K562 (cell line): ENCODE data around the gene LTK. TPM values are rescaled to one million over a fixed set of nuclear protein-coding genes. Genes with fewer than 3 reads are reported as not detected.

Experiments
- ATAC-seq: fragments of 200-7000 bp; cut with Tn5 transposase; 3 replicates; pipeline ENCODE4 v1.9.1; 2020; ENCODE audit warnings: moderate library complexity
- BruUV-seq: library from RNA; stranded (reverse); fragments of 400-500 nt; replicated peaks from 2 replicates; lab custom pipeline; 2021; lab: Mats Ljungman, UMichigan
- CTCF ChIA-PET: fragments of 300-600 bp; formaldehyde crosslinking; extraction: SDS; loops from one replicate; lab custom pipeline; 2021; ENCODE audit warnings: low intra/inter-chr PET ratio; lab: Yijun Ruan, JAX
- POLR2A ChIA-PET: fragments of 300-600, 350-650 bp; sonication (Branson Sonifier 250); formaldehyde crosslinking; extraction: SDS; loops from one replicate; lab custom pipeline; 2021; ENCODE audit warnings: antibody characterized with exemption, inconsistent platforms; lab: Yijun Ruan, JAX
- DNase-seq, 4 experiments: peaks; one replicate each; pipeline versions ENCODE4 v3.0.0 to v3.0.0-alpha.2; 2011 to 2018; ENCODE audit warnings: low spot score in 3 of 4, mixed read lengths in 3 of 4; ENCODE audit errors: extremely low read depth in 1 of 4
- FAIRE-seq: peaks from 2 replicates; lab custom pipeline; 2011; peaks lifted over from hg19 to GRCh38; lab: Jason Lieb, UNC
- H2AFZ ChIP-seq: 2 replicates; pipeline ENCODE4 v1.6.0; 2011; ENCODE audit warnings: low read depth, low read length, control low read depth, inconsistent platforms
- H3K27ac ChIP-seq: fragments of 200-600 bp; 3 replicates; pipeline ENCODE4 v1.8.0; 2011; ENCODE audit warnings: low read depth, mild to moderate bottlenecking, control low read depth, inconsistent platforms, low read length, moderate library complexity, mixed read lengths; ENCODE audit errors: extremely low read depth
- H3K27me3 ChIP-seq, 2 experiments: fragments of 300-600 bp in 1 of 2; 2 replicates in 1 of 2; 3 replicates in 1 of 2; pipeline versions ENCODE4 v1.6.0 to v1.8.0; 2011; ENCODE audit warnings: inconsistent platforms in 2 of 2, low read length in 2 of 2, mild to moderate bottlenecking in 1 of 2, mixed read lengths in 1 of 2, moderate library complexity in 1 of 2; ENCODE audit not compliant: control insufficient read depth in 2 of 2, insufficient read depth in 2 of 2
- H3K36me3 ChIP-seq: fragments of 300-600 bp; 3 replicates; pipeline ENCODE4 v1.8.0; 2011; ENCODE audit warnings: mild to moderate bottlenecking, low read length, inconsistent platforms; ENCODE audit not compliant: control insufficient read depth, insufficient read depth
- H3K4me1 ChIP-seq, 2 experiments: fragments of 200-600 bp in 1 of 2; replicated peaks in 1 of 2; 2 replicates in 1 of 2; 3 replicates in 1 of 2; pipeline versions ENCODE4 v1.5.1 to v1.8.0; 2011; ENCODE audit warnings: inconsistent platforms in 2 of 2, low read length in 2 of 2, mild to moderate bottlenecking in 1 of 2, mixed read lengths in 1 of 2, moderate library complexity in 1 of 2; ENCODE audit not compliant: control insufficient read depth in 2 of 2, insufficient read depth in 2 of 2
- H3K4me2 ChIP-seq: 2 replicates; pipeline ENCODE4 v1.6.1; 2011; ENCODE audit warnings: low read length, control low read depth, inconsistent platforms, mixed read lengths; ENCODE audit not compliant: insufficient read depth
- H3K4me3 ChIP-seq: fragments of 200-600 bp; sonication (generic), shearing (Covaris generic); 2 replicates; pipeline ENCODE4 v1.5.1; 2016; ENCODE audit warnings: control low read depth, inconsistent platforms
- H3K79me2 ChIP-seq: fragments of 200-600 bp; 3 replicates; pipeline ENCODE4 v1.8.0; 2011; ENCODE audit warnings: low read length, inconsistent platforms; ENCODE audit not compliant: control insufficient read depth, insufficient read depth
- H3K9ac ChIP-seq, 2 experiments: 2 replicates each; pipeline versions ENCODE4 v1.6.0 to v1.6.1; 2011; ENCODE audit warnings: low read depth in 2 of 2, low read length in 2 of 2, control low read depth in 1 of 2, inconsistent platforms in 1 of 2, mild to moderate bottlenecking in 1 of 2, mixed read lengths in 1 of 2; ENCODE audit not compliant: insufficient read depth in 1 of 2
- H3K9me1 ChIP-seq: one replicate; pipeline ENCODE4 v1.6.0; 2011; ENCODE audit warnings: inconsistent platforms, mild to moderate bottlenecking, low read length, moderate library complexity; ENCODE audit not compliant: control insufficient read depth, insufficient read depth
- H3K9me3 ChIP-seq: replicated peaks from 2 replicates; pipeline ENCODE4 v1.5.1; 2011; ENCODE audit warnings: low read depth, low read length, inconsistent platforms; ENCODE audit not compliant: control insufficient read depth, insufficient read depth
- H4K20me1 ChIP-seq: replicated peaks from 2 replicates; pipeline ENCODE4 v1.6.1; 2011; ENCODE audit warnings: low read length, inconsistent platforms, mixed read lengths; ENCODE audit not compliant: control insufficient read depth, insufficient read depth
- CHD1 ChIP-seq: fragments of 200-600 bp; sonication (generic); IDR thresholded peaks from one replicate; pipeline ENCODE4 v1.6.1; 2012; ENCODE audit warnings: mild to moderate bottlenecking, moderate library complexity, low read length, inconsistent platforms
- FOXK2 ChIP-seq, 2 experiments: fragments of 450-650 bp; IDR thresholded peaks in 1 of 2; conservative IDR thresholded peaks in 1 of 2; 2 replicates each; pipeline ENCODE4 v1.6.1; 2016; ENCODE audit warnings: low read depth in 2 of 2, mild to moderate bottlenecking in 1 of 2
- IFI16 ChIP-seq: fragments of 250-450 bp; sonication (Bioruptor Pico); IDR thresholded peaks from 2 replicates; pipeline ENCODE4 v2.1.2; 2022; ENCODE audit warnings: mild to moderate bottlenecking, inconsistent platforms
- ILK ChIP-seq: fragments of 450-650 bp; IDR thresholded peaks from 2 replicates; pipeline ENCODE4 v1.6.1; 2016; ENCODE audit warnings: missing genetic modification characterization, low read depth, mild to moderate bottlenecking, missing compliant biosample characterization, moderate library complexity, borderline replicate concordance
- L3MBTL2 ChIP-seq: fragments of 450-650 bp; IDR thresholded peaks from 2 replicates; pipeline ENCODE4 v1.6.1; 2016; ENCODE audit warnings: mild to moderate bottlenecking, moderate library complexity
- LEF1 ChIP-seq: fragments of 450-650 bp; IDR thresholded peaks from 2 replicates; pipeline ENCODE4 v1.6.1; 2016; ENCODE audit warnings: mild to moderate bottlenecking
- NR2C2 ChIP-seq, 2 experiments: fragments of 200-800 bp in 1 of 2; sonication (Bioruptor generic) in 1 of 2; sonication (generic) in 1 of 2; formaldehyde crosslinking in 1 of 2; IDR thresholded peaks; 2 replicates each; pipeline versions ENCODE4 v1.6.1 to v1.8.0; 2016 to 2022; ENCODE audit warnings: mild to moderate bottlenecking in 1 of 2, missing compliant biosample characterization in 1 of 2, missing genetic modification characterization in 1 of 2, missing genetic modification reagents in 1 of 2
- POLR2AphosphoS2 ChIP-seq: IDR thresholded peaks from 2 replicates; pipeline ENCODE4 v1.6.1; 2012; ENCODE audit warnings: low read length, improper control_type of control experiment
- TBP ChIP-seq: optimal IDR thresholded peaks from 2 replicates; pipeline ENCODE3; 2011; ENCODE audit warnings: low read depth, low read length, improper control_type of control experiment
- TEAD2 ChIP-seq: fragments of 450-650 bp; IDR thresholded peaks from 2 replicates; pipeline ENCODE4 v1.6.1; 2016; ENCODE audit warnings: missing genetic modification characterization, control low read depth, missing compliant biosample characterization
- WGBS: fragments of 100-300 bp; shearing (Covaris generic); methylation state at CpG from one replicate; pipeline ENCODE4 v1.1.6; 2016; ENCODE audit warnings: low coverage, mixed read lengths; ENCODE audit not compliant: insufficient coverage; ENCODE audit errors: missing lambda C conversion rate; 5-methylcytosine and 5-hydroxymethylcytosine counted together
- in situ Hi-C: fragments of 300-500 bp; cut with MboI; formaldehyde crosslinking; loops from 4 replicates; pipeline ENCODE4 v1.15.0; 2018; ENCODE audit warnings: inconsistent platforms, mixed read lengths
- intact Hi-C: fragments of 100-400 bp; cut with micrococcal nuclease; formaldehyde crosslinking; loops from 2 replicates; pipeline ENCODE4 v1.14.2; 2022
- polyA plus RNA-seq, 8 experiments: library from polyadenylated mRNA; depleted of rRNA in 4 of 8; stranded (reverse) in 5 of 8; unstranded in 3 of 8; fragments of >200 nt; fragmentation: Nextera tagmentation in 2 of 8; fragmentation: Illumina TruSeq in 1 of 8; extraction: Ambion mirVana in 2 of 8; extraction: Trizol in 1 of 8; gene quantifications; 2 replicates each; pipeline versions ENCODE4 v1.2.1 to v1.2.3, GENCODE V29; 2011 to 2014; ENCODE audit warnings: inconsistent platforms in 1 of 8, missing spikeins in 1 of 8
- total RNA-seq, 7 experiments: library from RNA; depleted of rRNA in 6 of 7; stranded (reverse); fragments of >200 nt in 6 of 7; fragmentation: Illumina TruSeq in 2 of 7; extraction: Trizol in 2 of 7; gene quantifications; 2 replicates each; pipeline versions ENCODE4 v1.2.1 to v1.2.3, GENCODE V29; 2011 to 2021; ENCODE audit warnings: low replicate concordance in 1 of 7
- TF ChIP-seq, protein P1 (sequence below): fragments of 450-650 bp; IDR thresholded peaks from 2 replicates; pipeline ENCODE4 v1.6.1; 2017; ENCODE audit warnings: antibody characterized with exemption, mild to moderate bottlenecking
- TF ChIP-seq, protein P2 (sequence below), 2 experiments: fragments of 450-650 bp; conservative IDR thresholded peaks; 2 replicates each; pipeline ENCODE4 v1.6.1; 2017; ENCODE audit warnings: mild to moderate bottlenecking in 2 of 2, moderate library complexity in 2 of 2
- TF ChIP-seq, protein P3 (sequence below), 2 experiments: fragments of 200-800 bp in 1 of 2; sonication (Bioruptor generic) in 1 of 2; sonication (generic) in 1 of 2; formaldehyde crosslinking in 1 of 2; IDR thresholded peaks in 1 of 2; conservative IDR thresholded peaks in 1 of 2; 2 replicates each; pipeline versions ENCODE4 v1.5.0 to v1.6.1; 2016 to 2020; ENCODE audit warnings: missing compliant biosample characterization in 1 of 2, missing genetic modification characterization in 1 of 2, missing genetic modification reagents in 1 of 2

The LTK gene
- total and polyA plus RNA-seq, 9 of the 15 experiments (the other 6 are each of a cell fraction or from before 2014, with no cell fraction given) = 0.25 to 4.4 (median 1.8) TPM

DNA sequence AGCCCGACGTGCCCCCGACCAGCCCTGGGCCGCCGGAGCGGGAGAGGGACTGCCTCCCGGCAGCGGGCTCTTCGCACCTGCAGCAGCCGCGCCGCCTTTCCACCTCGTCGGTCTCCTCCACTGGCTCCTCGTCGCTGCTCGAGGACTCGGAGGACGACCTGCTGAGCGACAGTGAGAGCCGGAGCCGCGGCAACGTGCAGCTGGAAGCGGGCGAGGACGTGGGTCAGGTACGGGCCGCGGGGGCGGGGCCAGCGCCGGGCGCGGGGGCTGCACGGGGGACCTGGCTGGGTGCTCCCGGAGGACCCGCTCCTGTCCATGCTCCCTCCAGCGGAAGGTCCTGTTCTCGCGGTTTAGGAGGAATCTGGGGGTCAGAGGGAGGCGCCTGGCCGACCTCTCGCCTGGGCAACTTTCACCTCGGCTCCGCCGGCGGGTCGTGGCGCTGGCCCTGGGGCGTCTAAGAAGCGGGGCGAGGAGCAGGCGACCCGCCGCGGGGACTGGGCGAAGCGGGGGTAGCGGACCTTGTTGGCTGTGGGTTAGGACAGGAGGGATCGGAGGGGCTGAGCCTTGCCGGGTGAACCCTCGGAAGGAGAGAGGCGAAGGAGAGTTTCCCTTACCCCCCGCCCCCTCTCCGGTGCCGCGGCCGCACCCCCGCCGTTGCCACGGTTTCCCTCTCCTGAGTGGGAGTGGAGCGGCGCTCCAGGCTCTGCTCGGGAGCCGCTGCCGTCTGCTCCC lies 19.3 kb downstream of the LTK start:
- POLR2A ChIA-PET = interaction anchor here (0.6 to 0.7 kb wide), 2 partner anchors 12 to 32 kb away, joined by 3 read pairs; no protein-coding TSS in a partner anchor
- peak; percentile 68 to 82 (median 78) for DNase-seq
- peak; percentile 12 for TF ChIP-seq TBP
- TF ChIP-seq CHD1 = peak; percentile 67
- TF ChIP-seq, protein P1, sequence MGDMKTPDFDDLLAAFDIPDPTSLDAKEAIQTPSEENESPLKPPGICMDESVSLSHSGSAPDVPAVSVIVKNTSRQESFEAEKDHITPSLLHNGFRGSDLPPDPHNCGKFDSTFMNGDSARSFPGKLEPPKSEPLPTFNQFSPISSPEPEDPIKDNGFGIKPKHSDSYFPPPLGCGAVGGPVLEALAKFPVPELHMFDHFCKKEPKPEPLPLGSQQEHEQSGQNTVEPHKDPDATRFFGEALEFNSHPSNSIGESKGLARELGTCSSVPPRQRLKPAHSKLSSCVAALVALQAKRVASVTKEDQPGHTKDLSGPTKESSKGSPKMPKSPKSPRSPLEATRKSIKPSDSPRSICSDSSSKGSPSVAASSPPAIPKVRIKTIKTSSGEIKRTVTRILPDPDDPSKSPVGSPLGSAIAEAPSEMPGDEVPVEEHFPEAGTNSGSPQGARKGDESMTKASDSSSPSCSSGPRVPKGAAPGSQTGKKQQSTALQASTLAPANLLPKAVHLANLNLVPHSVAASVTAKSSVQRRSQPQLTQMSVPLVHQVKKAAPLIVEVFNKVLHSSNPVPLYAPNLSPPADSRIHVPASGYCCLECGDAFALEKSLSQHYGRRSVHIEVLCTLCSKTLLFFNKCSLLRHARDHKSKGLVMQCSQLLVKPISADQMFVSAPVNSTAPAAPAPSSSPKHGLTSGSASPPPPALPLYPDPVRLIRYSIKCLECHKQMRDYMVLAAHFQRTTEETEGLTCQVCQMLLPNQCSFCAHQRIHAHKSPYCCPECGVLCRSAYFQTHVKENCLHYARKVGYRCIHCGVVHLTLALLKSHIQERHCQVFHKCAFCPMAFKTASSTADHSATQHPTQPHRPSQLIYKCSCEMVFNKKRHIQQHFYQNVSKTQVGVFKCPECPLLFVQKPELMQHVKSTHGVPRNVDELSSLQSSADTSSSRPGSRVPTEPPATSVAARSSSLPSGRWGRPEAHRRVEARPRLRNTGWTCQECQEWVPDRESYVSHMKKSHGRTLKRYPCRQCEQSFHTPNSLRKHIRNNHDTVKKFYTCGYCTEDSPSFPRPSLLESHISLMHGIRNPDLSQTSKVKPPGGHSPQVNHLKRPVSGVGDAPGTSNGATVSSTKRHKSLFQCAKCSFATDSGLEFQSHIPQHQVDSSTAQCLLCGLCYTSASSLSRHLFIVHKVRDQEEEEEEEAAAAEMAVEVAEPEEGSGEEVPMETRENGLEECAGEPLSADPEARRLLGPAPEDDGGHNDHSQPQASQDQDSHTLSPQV = peak; percentile 34
- peak; percentile 22; the same call in 1 of the 2 replicates for TF ChIP-seq NR2C2 (CRISPR knock-in tag; IDR thresholded peaks at IDR 0.05)
- TF ChIP-seq NR2C2 (tag; IDR thresholded peaks at IDR 0.05) = peak; percentile 76; the same call in 1 of the 2 replicates
- TF ChIP-seq LEF1 = no peak
- TF ChIP-seq POLR2AphosphoS2 = no peak
- TF ChIP-seq, protein P2, sequence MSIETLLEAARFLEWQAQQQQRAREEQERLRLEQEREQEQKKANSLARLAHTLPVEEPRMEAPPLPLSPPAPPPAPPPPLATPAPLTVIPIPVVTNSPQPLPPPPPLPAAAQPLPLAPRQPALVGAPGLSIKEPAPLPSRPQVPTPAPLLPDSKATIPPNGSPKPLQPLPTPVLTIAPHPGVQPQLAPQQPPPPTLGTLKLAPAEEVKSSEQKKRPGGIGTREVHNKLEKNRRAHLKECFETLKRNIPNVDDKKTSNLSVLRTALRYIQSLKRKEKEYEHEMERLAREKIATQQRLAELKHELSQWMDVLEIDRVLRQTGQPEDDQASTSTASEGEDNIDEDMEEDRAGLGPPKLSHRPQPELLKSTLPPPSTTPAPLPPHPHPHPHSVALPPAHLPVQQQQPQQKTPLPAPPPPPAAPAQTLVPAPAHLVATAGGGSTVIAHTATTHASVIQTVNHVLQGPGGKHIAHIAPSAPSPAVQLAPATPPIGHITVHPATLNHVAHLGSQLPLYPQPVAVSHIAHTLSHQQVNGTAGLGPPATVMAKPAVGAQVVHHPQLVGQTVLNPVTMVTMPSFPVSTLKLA (conservative IDR thresholded peaks at IDR 0.05) = peak in 1 of 2 experiments; percentile 47; a peak in 2 of 4 replicates
- TF ChIP-seq L3MBTL2 = peak; percentile 95
- no peak for TF ChIP-seq ILK (tag)
- no peak for TF ChIP-seq TEAD2
- TF ChIP-seq, protein P3, sequence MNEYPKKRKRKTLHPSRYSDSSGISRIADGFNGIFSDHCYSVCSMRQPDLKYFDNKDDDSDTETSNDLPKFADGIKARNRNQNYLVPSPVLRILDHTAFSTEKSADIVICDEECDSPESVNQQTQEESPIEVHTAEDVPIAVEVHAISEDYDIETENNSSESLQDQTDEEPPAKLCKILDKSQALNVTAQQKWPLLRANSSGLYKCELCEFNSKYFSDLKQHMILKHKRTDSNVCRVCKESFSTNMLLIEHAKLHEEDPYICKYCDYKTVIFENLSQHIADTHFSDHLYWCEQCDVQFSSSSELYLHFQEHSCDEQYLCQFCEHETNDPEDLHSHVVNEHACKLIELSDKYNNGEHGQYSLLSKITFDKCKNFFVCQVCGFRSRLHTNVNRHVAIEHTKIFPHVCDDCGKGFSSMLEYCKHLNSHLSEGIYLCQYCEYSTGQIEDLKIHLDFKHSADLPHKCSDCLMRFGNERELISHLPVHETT (CRISPR knock-in tag; conservative IDR thresholded peaks at IDR 0.05 in 1 of 2, IDR thresholded peaks at IDR 0.05 in 1 of 2) = peak in 1 of 2 experiments; percentile 74; a peak in 2 of 4 replicates
- no peak for TF ChIP-seq FOXK2 (conservative IDR thresholded peaks at IDR 0.05 in 1 of 2, IDR thresholded peaks at IDR 0.05 in 1 of 2; ENCODE audit: low read depth in 2 of 2)
- TF ChIP-seq IFI16 (CRISPR knock-in tag) = no peak

More for the DNA sequence above, 19.3 kb downstream of the LTK start:
- Histone ChIP-seq H2AFZ (peak overlapping the region; percentile 82), H3K79me2 (peaks cover 36% of the 10 kb centered on the region), H3K36me3 (0 out of 3 replicates have a peak, but pooled peaks cover 6% of the 10 kb centered on the region), H3K27me3 (no peaks in the 10 kb centered on the region), H3K4me2 (peak overlapping the region; percentile 90), H3K9ac (peak overlapping the region; percentile 61 to 94), H3K9me3 (no peaks in the 10 kb centered on the region), H3K4me1 (peaks cover 24 to 42% of the 10 kb centered on the region in 2 experiments), H3K9me1 (no peaks in the 10 kb centered on the region), H3K4me3 (peak overlapping the region; percentile 60), H3K27ac (peak overlapping the region; percentile 74), H4K20me1 (no peaks in the 10 kb centered on the region)
- ATAC-seq = peak; percentile 20
- CTCF ChIA-PET = no interaction called here
- no peak for FAIRE-seq
- BruUV-seq = no TSS peak
- 1% methylated on average over 39 of the region's 77 CpGs for WGBS
- in situ Hi-C loops (no loop called here), intact Hi-C loops (loop anchor here (2.0 to 5.0 kb wide), 2 partner anchors 18 to 478 kb away; partner anchors contain the start of genes EHD4 and LTK)
